GM10266 (cell line): ENCODE measurements around the gene HOXC5.

Source experiments
- DNase-seq: peaks from one replicate; pipeline ENCODE4 v3.0.0; 2012; ENCODE audit errors: extremely low spot score
- CTCF ChIP-seq: IDR thresholded peaks from 2 replicates; pipeline ENCODE4 v1.5.1; 2012; ENCODE audit warnings: mild to moderate bottlenecking, low read depth; ENCODE audit not compliant: control insufficient read depth, insufficient read depth; ENCODE audit errors: missing control alignments

HOXC5 gene

GRCh38 chr12:54051874-54052437 lies 19.1 kb downstream of the HOXC5 start:
- no peak for DNase-seq
- TF ChIP-seq CTCF = no peak

GRCh38 chr12:54052438-54053002 lies 19.7 kb downstream of the HOXC5 start:
- DNase-seq = no peak
- TF ChIP-seq CTCF = no peak

- no peak for TF ChIP-seq CTCF
- peak; percentile 88 for DNase-seq
Observed at GRCh38 chr12:54053003-54053750, 20.3 kb downstream of the HOXC5 start.

GRCh38 chr12:54053751-54054741 lies 21.2 kb downstream of the HOXC5 start, which contains the start of gene HOXC4:
Gene HOXC4, plus strand, starts transcription at chr12:54053835. Its CDS starts 88 bp downstream, at chr12:54053923.
- no peak for TF ChIP-seq CTCF
- peak; percentile 88 for DNase-seq

- TF ChIP-seq CTCF = no peak
- no peak for DNase-seq
Observed at GRCh38 chr12:54054742-54055194, 21.9 kb downstream of the HOXC5 start.

- TF ChIP-seq CTCF = no peak
- no peak for DNase-seq
Observed at GRCh38 chr12:54055552-54055951, 22.7 kb downstream of the HOXC5 start.
